ENCODE data around the gene LRP1B.

The LRP1B gene

GRCh38 chr2:140770645-140771044 is 1360.2 kb downstream of the LRP1B start:
- TF ChIP-seq, protein P1, sequence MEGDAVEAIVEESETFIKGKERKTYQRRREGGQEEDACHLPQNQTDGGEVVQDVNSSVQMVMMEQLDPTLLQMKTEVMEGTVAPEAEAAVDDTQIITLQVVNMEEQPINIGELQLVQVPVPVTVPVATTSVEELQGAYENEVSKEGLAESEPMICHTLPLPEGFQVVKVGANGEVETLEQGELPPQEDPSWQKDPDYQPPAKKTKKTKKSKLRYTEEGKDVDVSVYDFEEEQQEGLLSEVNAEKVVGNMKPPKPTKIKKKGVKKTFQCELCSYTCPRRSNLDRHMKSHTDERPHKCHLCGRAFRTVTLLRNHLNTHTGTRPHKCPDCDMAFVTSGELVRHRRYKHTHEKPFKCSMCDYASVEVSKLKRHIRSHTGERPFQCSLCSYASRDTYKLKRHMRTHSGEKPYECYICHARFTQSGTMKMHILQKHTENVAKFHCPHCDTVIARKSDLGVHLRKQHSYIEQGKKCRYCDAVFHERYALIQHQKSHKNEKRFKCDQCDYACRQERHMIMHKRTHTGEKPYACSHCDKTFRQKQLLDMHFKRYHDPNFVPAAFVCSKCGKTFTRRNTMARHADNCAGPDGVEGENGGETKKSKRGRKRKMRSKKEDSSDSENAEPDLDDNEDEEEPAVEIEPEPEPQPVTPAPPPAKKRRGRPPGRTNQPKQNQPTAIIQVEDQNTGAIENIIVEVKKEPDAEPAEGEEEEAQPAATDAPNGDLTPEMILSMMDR (IDR thresholded peaks at IDR 0.05): no peak
- DNase-seq (ENCODE audit: low spot score): no peak

GRCh38 chr2:140761807-140762206 is 1369.0 kb downstream of the LRP1B start:
- DNase-seq (ENCODE audit: low spot score): no peak
- H3K4me3 ChIP-seq: no peak overlapping the region
- TF ChIP-seq, protein P1 (IDR thresholded peaks at IDR 0.05): no peak

More at GRCh38 chr2:140770645-140771044, 1360.2 kb downstream of the LRP1B start:
- Histone ChIP-seq H3K27ac (no peak overlapping the region), H3K4me3 (no peak overlapping the region)

GRCh38 chr2:140759426-140760156 is 1371.2 kb downstream of the LRP1B start:
- Histone ChIP-seq H3K4me3 (no peak overlapping the region), H3K27ac (no peak overlapping the region)
- no peak for DNase-seq (ENCODE audit: low spot score)
- TF ChIP-seq, protein P1 (IDR thresholded peaks at IDR 0.05): no peak

More at GRCh38 chr2:140761807-140762206, 1369.0 kb downstream of the LRP1B start:
- H3K27ac ChIP-seq: no peak overlapping the region

- H3K4me3 ChIP-seq: no peak overlapping the region
- TF ChIP-seq, protein P1 (IDR thresholded peaks at IDR 0.05): no peak
- no peak for DNase-seq (ENCODE audit: low spot score)
- H3K27ac ChIP-seq: no peak overlapping the region
These were observed 1383.2 kb downstream of the LRP1B start for GRCh38 chr2:140747665-140748064.

DNA sequence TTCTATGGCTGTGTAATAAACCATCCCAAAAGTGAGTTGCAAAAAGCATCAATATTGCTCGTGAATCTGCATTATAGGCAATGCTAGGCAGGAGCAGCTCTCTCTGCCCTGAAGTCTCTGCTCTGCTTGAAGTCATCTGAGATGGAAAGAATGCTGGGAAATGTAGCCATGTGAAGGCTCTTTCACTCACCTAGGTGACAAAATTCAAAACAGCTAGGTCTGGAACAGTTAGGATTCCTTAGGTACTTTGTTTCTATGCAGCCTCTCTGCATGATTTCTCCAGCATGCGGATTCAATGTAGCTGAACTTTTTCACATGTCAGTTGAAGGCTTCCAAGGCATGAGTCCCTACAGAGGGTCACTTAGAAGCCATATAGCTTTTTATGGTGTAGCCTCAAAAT is 1383.7 kb downstream of the LRP1B start:
- TF ChIP-seq, protein P1 (IDR thresholded peaks at IDR 0.05): no peak
- no peak for DNase-seq (ENCODE audit: low spot score)
- no peak overlapping the region for H3K27ac ChIP-seq
- H3K4me3 ChIP-seq: no peak overlapping the region

- Histone ChIP-seq H3K4me3 (no peak overlapping the region), H3K27ac (no peak overlapping the region)
- no peak for DNase-seq (ENCODE audit: low spot score)
- TF ChIP-seq, protein P1 (IDR thresholded peaks at IDR 0.05): no peak
These were observed 1386.4 kb downstream of the LRP1B start for GRCh38 chr2:140744379-140744778.

GRCh38 chr2:140737006-140737405 is 1393.8 kb downstream of the LRP1B start:
- TF ChIP-seq, protein P1 (IDR thresholded peaks at IDR 0.05): no peak
- no peak overlapping the region for H3K4me3 ChIP-seq
- H3K27ac ChIP-seq: no peak overlapping the region
- DNase-seq (ENCODE audit: low spot score): no peak

Data from coronary artery (tissue), 2 donors.